ENCODE measurements around the gene LTBP1. TPM values are rescaled to one million over a fixed set of nuclear protein-coding genes. Genes with fewer than 3 reads are reported as not detected.

The LTBP1 gene
- total and polyA plus RNA-seq, 2 of the 13 experiments (the other 11 are each of a cell fraction or from before 2014, with no cell fraction given): 0.12 to 0.22 TPM

GRCh38 chr2:33000986-33001385 lies 54.2 kb downstream of the LTBP1 start:
- FAIRE-seq (no peak), ATAC-seq (peak; percentile 69), DNase-seq (ENCODE audit: low spot score) (peak; percentile 51)
- Histone ChIP-seq H3K9ac (ENCODE audit: insufficient read depth, low read depth, low read length) (no peak overlapping the region), H3K27ac (ENCODE audit: extremely low read length, insufficient read depth, low read length) (no peak overlapping the region), H3K36me3 (replicated peaks in 1 of 2; ENCODE audit: control insufficient read depth in 1 of 2, insufficient read depth in 2 of 2, low read length in 2 of 2) (no peaks in the 10 kb centered on the region), H2AFZ (ENCODE audit: low read length) (no peak overlapping the region), H3K4me3 (replicated peaks in 1 of 3; ENCODE audit: insufficient read depth in 1 of 3, low read depth in 2 of 3, low read length in 3 of 3) (no peak overlapping the region), H3K27me3 (ENCODE audit: control insufficient read depth in 1 of 2, insufficient read depth in 2 of 2, low read length in 2 of 2) (no peaks in the 10 kb centered on the region), H3K4me2 (ENCODE audit: low read depth, low read length) (no peak overlapping the region), H3K4me1 (ENCODE audit: insufficient read depth, low read length) (peaks cover 16% of the 10 kb centered on the region), H3K79me2 (ENCODE audit: insufficient read depth, low read length) (no peaks in the 10 kb centered on the region), H4K20me1 (ENCODE audit: insufficient read depth, low read length) (no peaks in the 10 kb centered on the region), H3K9me3 (ENCODE audit: low read length) (no peaks in the 10 kb centered on the region)
- TF ChIP-seq POLR2G (IDR thresholded peaks at IDR 0.05; ENCODE audit: low read depth, low read length): no peak
- TF ChIP-seq ZNF17 (CRISPR knock-in tag; IDR thresholded peaks at IDR 0.05): no peak
- TF ChIP-seq CEBPZ (IDR thresholded peaks at IDR 0.05; ENCODE audit: low read length): no peak
- peak; percentile 45 for TF ChIP-seq HNF4A (CRISPR knock-in tag; IDR thresholded peaks at IDR 0.05)
- TF ChIP-seq ZNF446 (CRISPR knock-in tag; IDR thresholded peaks at IDR 0.05): no peak
- no peak for TF ChIP-seq NR2F6 (IDR thresholded peaks at IDR 0.05)
- TF ChIP-seq NR2F6 (CRISPR knock-in tag; IDR thresholded peaks at IDR 0.05): peak; percentile 28; the same call in 1 of the 2 replicates
- no peak for TF ChIP-seq RBM39 (IDR thresholded peaks at IDR 0.05; ENCODE audit: low read depth, low read length, poor library complexity, severe bottlenecking)
- TF ChIP-seq ZEB1 (IDR thresholded peaks at IDR 0.05; ENCODE audit: insufficient replicate concordance, low read depth): peak; percentile 57
- TF ChIP-seq RARA (CRISPR knock-in tag; IDR thresholded peaks at IDR 0.05): peak; percentile 31; the same call in 1 of the 2 replicates
- no peak for TF ChIP-seq ATF6 (CRISPR knock-in tag; conservative IDR thresholded peaks at IDR 0.05)
- TF ChIP-seq PPARG (CRISPR knock-in tag; conservative IDR thresholded peaks at IDR 0.05): 0 out of 2 replicates have a peak, but pooled peaks have one; percentile 27
- peak; percentile 50 for TF ChIP-seq TEAD3 (CRISPR knock-in tag; optimal IDR thresholded peaks at IDR 0.05; ENCODE audit: borderline replicate concordance)
- TF ChIP-seq ZNF644 (CRISPR knock-in tag; IDR thresholded peaks at IDR 0.05; ENCODE audit: low read depth): 0 out of 2 replicates have a peak, but pooled peaks have one; percentile 27
- intact Hi-C loops (cut with micrococcal nuclease; ENCODE audit: unreplicated experiment): no loop called here
- CTCF ChIA-PET (ENCODE audit: low intra/inter-chr PET ratio, low total read pairs): no interaction called here
- 0% methylated on average over 3 of the region's 3 CpGs for WGBS (ENCODE audit: low lambda C conversion rate)
- in situ Hi-C loops (cut with HindIII; ENCODE audit: extremely low pct_ligation_motif_present, low pct_unique_long_range_greater_than_20kb): no loop called here
- POLR2A ChIA-PET: no interaction called here
- no TSS peak for BruUV-seq (replicated peaks)

Measured in HepG2 (cell line).